CD4-positive, alpha-beta T cell treated with Interleukin-10 for 1 hour (primary cell): ENCODE measurements around the gene PTPRF.
"Not testable (repeated sequence)": the region's sequence is repeated elsewhere in the genome, so short reads cannot be mapped to it uniquely, and the experiment has no call there.

Source experiments
- DNase-seq: peaks from one replicate; pipeline ENCODE4 v3.0.0-alpha.2; 2020

The PTPRF gene

DNA sequence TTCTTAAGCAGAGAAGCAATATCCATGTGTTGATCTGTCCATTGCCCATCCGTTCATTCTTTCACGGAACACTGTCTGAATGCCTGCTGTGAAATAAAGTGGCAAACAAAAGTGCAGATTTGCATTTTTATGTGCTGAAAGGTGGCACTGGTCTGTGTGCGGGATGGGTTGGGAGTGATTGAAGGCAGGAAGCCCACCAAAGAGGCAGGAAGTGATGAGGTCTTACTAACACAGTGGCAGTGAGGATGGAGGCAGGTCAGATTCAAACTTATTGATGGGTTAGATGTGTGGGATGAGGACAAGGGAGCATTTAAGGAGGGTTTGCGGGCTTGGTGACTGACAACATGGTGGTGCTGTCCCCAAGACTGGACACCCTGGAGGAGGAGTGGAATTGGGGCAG, 8.3 kb downstream of the PTPRF start:
- no peak for DNase-seq

DNA sequence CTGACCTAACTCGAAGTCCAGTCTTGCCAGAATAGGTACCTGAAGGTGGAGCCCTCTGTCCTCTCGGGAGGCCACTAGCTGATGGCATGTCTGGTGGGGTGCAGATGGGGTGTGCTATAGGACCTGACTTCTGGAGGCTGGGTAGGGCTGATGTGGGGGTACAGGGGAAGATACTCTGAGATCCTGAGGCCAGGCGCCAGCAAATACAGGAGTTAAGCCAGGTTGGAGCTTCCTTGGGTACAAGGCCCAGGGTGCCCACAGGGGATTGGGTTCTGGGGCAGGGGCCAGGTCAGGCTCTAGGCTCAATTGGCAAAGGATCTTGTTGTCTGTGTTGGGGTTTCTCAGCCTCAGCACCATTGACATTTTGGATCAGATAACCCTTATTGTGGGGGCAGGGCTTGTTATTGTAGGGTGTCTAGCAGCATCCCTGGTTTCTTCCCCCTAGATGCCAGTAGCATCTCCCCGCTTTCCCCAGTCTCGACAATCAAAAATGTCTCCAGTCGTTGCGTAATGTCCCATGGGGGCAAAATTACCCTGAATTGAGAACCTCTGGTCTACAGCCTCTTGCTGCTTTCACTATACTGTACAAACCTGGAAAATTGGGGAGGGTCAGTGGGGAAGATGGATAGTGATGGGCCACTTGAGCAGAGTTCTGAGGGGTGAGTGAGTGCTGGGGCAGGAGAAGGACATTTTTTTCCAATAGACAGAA, 9.2 kb downstream of the PTPRF start:
- no peak for DNase-seq

DNA sequence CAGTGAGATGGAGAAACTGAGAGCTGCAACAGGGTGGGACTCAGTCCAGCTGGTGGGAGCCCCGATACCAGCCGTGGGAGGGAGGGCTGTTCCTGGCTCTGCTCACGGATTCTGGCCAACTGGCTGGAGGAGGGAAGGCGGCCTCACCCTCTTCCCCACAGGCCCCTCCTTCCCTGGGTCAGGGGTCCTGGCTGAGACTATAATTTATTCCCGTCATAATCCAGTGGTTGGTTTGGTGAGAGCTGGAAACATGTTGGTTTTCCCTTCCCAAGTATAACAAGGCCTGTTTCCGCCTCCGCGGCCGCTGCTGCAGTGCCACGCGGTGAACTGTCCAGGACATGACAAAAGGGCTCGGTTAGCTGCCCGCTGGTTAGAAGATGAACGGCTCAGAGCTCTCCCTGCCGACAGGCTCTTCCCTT, 10.0 kb downstream of the PTPRF start:
- no peak for DNase-seq

DNA sequence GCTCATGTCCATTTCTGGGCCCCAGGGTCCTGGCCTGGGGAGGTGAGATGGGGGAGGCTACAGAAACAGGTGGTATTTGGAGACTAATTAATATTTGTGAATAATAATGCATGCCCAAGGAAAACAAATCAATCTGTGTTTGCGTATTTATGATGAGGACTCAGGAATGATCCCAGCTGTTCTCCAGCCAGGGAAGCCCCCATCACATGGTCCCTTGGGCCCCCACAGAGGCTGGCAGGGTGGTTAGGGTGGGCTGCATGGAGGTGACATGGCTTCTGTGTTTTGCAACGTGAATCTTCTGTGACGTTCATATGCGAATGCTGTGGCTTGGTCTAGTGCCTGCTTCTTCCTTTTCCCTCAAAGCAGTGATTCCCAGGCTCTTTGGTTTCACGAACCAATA, 10.5 kb downstream of the PTPRF start:
- no peak for DNase-seq

DNA sequence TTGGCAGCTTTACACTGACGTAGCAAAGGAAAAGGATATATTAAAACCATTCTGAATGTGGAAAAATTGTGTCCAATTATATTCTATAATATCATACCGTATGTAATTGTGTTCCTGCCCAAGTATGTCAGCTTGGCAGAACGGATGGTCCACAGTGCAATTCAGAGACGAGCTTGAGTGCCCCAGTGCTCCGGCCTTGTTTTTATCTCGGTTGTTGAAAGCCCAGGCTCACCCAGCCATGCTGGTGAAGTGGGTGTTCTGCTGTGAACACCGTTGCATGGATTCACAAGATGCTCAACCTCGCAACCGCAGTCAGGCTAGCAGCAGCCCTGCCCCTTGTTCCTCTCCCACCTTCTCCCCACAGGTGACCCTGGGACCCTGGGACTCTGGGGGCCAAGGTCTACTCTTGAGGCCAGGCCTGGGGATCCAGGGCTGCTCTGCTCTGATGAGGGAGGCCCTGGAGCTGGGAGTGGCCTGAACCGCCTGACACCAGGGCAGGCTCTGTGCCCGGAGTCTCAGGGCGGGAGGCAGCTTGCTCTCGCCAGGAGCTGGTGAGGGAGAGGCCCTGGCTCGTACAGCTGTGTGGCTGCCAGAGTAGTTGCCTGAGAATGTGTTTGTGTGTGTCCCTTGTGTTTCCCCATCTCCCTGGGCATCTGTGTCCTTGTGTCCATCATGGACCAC, 11.2 kb downstream of the PTPRF start:
- DNase-seq: no peak

DNA sequence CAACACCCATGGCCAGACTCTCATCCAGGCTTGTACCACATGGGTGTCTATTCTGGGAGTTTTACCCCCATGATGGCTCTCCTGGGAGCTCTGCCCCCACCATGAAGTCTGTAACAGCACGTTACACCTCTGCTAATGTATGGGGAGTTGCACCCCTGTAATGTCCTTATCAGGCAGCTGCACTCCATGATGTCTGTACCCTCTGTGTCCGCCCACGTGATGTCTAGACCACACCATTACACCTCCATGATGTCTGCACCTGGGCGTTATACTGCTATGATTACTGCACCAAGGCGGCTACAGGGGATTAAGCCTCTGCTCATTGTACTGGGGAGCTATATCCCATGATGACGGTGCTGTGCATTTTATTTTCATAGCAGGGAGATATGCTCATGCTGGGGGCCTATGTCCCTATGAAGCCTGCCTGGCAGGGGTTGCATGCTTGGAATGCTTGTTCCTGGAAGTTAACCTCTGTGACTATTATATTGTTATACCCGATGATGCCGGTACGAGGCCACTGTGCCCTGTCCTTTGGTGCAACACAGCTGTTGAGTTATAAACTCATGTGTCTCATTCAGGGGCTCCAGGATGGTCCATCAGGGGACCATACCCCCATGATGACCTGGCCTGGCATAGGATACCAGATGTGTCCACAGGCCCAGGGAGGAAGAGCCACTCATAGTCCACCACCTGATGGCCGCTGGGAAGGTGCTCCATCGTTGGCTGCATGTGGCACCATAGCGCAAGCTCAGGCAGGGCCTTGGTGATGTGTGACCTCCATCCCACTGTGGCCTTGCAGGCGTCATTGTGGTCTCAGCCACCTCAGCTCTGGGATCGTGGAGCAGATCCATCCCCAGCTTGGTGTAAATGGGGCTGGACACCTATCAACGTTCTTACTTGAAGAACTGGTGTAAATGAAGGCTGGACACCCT, 12.1 kb downstream of the PTPRF start:
- DNase-seq: no peak

DNA sequence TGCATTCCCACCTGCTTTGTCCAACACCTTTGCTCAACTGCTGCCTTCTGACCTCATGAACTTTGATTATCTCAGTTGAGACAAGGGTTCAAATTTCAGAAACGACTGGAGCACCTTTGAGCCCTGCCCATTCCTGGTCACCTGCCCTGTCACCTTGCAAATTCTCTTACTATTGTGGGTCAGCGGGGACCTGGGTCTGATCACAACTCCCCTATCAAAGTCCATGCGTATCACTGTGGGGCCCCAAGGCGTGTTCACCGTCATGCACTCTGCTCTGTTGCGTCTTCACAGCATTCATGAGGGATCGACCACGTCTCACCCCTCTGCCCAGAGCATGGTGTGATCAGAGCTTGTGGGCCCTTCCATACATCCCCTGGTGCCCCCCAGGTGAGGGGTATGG, 12.9 kb downstream of the PTPRF start:
- no peak for DNase-seq

DNA sequence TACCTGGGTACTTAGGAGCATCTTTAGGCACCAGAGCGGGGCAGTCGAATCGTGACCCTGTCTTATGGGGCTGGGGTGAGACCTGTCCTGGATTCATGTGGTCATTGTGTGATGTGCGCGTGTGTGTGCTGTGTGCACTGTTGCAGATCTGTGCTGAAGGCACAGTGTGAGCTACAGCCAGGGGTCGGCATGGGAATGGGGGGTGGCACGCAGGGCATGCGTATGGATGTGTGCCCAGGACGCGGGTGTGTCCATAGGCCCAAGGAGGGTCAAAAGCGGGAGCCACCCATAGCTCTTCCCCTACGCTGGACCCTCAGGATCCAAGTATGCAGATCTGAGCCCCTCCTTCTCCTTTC, 14.6 kb downstream of the PTPRF start:
- DNase-seq: no peak

DNA sequence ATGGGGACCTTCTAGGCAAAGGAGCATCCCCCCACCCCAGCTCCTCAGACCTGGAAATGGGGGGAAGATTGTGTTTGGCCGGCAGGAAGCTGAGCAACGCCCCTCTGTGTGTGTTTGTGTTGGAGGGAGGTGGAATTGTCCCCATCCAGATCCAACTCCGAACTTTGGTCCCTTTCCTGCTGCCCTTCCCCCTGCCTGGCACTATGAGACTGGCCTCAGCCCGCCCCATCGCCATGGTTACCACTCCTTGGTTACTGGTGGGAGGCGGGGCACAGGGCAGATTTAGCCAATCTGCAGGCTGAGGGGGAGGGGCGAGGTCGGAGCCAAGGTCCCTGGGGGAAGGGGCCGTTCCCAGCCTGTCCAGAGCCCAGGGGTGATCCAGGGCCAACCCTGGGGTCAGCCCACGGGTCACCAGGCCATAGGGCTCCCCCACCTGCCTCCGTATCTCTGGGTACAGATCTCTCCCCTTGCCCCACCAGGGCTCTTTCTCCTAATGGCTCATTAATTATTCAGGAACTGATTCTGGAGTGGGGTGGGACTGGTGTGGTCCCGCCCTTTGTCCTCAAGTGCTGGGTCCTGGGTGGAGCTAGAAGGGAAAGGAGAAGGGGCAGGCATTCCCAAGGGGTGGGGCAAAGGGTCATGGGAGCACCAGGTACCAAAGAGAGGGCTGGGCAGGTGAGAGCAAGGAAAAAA, 15.2 kb downstream of the PTPRF start:
- DNase-seq: no peak

DNA sequence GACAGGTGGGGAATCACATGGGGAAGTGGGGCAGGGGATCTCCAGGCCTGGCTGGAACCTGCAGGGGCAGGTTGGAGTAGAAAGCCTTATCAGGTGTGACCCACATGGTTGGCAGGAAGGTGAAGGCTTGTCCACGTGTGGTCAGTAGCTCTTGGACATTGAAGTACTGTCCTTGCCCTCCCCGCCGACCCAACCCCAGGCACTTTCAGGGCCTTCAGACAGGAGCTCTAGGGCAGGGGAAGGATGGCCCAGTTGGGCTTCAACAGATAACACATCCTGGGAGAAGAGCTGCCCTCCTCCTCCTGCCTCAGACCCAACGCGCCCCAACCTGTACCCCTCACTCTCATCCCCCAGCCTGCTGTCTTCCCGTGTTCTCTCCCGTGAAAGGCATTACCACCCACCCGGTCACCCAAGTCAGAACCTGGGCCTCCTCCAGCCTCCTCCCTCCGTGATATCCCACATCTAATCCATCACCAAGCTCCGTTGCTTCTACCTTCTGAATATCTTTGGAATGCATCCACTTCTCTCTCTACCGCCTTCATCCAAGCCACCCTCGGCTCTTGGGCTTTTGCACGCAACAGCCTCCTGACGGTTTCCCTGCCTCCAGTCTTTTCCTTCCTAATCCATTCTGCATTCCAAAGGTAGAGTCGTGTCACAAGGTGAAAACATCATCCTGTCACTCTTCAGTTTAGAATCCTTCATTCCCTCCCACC, 15.9 kb downstream of the PTPRF start:
- DNase-seq: no peak

DNA sequence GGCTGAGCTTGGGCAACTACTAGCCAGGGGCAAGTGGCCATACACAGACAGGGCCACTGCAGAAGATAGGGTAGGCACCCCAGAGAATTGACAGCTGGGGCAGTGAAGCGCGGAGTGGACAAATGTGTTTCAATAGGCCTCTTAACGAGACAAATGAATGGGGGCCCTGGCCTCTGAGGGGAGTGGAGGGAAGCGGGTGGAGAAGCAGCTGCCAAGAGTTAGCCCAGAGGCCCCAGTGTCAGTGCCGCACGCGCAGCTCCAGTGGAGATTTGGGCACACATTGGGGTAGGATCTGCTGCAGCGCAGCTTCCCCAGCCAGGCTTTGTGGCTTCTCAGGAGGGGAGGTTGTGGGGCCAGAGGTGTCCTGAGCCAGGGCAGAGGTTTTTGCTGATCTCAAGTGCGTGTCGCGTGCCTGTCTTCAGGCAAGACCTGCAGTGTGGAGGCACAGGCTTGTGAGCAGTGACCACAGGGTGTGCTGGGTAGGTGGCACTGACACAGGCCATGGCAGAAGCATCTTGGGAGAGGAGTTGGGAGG, 16.9 kb downstream of the PTPRF start:
- DNase-seq: no peak

DNA sequence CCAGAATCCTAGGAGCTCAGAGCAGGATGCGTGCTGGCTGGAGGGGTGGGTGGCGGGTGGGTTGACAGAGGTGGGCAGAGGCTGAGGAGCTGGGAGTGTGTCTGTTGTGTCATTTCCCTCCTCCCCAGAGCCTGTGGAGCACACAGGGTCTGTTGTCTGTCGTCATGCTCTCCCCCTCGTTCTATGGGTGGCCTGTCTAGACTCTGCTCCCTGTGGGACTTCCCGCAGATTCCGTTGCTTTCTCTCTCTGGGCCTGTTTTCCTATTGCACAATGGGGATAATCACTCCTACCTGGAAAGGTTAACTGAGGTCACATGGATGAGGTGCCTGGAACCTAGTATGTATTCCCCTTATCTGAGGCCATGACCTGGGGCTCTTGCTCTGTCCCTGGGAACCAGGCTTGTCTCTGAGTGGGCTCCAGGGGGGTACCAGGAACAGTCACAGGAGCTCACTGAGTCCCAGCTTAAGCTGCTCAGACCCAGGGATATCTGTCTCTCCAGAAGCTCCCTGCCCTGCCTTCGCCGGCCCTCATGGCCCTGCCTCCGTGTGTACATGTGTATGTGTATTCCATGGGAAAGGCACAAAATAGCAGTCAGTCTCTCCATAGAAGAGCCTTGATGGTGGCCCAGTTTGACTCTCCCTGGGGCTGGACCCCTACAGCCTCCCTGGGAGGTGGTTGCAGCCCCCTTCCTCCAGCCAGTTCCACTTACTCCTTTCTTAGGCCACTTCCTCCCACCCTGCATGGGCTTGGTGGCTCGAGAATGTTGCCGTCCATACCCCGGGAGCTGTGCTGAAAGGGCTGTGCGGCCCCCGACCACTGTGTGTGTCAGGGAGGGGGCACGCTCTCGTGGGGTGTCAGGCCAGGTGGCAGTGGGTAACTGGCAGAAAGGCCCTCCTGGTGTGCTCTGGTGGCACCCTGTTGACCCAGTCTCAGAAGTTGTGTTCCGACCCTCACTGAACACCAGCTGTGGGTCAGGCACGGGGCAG, 17.9 kb downstream of the PTPRF start:
- no peak for DNase-seq

DNA sequence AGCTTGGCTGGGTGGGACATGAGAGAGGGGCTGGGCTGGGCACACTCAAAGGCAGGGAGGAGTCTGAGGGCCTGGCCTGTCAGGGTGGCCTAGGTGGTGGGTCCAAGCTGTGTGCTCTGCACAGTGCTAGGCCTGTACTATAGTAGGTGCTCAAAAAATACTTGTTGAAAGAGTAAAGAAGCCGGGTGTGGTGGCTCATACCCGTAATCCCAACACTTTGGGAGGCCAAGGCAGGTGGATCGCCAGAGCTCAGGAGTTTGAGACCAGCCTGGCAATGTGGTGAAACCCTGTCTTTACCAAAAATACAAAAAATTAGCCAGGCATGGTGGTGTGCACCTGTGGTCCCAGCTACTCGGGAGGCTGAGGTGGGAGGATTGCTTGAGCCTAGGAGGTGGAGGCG, 18.7 kb downstream of the PTPRF start:
- not testable (repeated sequence) for DNase-seq

DNA sequence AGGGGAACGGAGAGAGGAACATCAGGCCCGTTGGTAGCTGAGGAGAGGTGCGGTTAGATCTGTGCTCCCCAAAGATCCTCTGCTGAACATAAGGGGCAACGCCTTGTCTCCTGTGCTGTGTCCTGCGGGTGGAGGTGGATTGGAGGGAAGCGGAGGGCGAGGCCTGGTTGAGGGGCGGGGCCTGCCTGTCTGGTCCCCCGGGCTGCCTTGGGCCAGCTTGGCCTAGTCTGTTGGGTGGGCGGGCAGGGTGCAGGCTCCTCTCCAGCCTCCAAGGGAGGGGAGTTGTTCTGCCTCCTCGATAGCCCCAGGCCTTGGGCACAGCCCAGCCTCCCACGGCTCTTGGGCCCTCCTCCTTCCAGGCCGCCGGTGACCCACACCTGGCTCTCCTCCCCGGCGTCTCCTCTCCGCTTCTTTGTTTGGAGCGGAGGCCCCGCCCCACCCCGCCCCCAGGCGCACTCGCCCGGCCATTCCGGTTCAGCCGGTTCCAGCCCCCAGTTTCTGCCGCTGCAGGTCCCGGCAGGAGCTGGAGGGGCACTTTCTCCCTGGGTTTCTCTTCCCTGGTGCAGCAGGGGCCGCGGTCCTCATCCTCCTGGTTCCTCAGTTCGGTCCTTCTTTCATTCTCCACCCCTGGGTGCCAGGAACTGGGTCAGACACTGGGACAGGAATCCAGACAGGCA, 19.4 kb downstream of the PTPRF start:
- DNase-seq: no peak

DNA sequence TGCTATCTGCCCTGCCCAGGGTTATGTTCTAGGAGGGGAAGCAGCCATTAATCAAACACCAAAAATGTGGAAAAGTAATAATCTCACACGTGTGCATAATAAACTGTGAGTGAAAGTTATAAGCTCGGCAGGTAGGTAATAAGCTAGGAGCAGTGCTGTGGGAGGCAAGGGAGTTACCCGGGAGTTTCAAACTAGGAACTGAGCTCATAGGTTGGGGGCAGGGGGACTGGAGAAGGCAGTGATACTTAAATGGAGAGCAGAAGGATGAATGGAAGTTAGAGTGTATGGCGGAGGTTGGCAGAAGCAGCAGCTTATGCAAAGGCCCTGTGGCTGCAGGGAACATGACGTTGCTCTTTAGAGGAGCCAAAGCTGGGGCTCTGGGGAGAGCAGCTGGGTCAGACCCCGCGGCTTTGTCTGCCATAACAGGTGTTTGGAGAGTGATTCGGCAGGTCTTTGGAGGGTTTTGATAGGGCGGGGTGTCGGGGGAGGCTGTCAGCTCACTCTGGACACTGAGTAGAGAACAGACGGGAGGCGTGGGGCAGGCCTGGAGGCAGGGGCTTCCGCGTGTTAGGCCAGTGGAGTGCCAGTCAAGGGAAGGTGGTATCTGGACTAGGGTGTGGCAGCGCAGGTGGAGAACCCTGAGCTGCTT, 20.0 kb downstream of the PTPRF start:
- DNase-seq: no peak

DNA sequence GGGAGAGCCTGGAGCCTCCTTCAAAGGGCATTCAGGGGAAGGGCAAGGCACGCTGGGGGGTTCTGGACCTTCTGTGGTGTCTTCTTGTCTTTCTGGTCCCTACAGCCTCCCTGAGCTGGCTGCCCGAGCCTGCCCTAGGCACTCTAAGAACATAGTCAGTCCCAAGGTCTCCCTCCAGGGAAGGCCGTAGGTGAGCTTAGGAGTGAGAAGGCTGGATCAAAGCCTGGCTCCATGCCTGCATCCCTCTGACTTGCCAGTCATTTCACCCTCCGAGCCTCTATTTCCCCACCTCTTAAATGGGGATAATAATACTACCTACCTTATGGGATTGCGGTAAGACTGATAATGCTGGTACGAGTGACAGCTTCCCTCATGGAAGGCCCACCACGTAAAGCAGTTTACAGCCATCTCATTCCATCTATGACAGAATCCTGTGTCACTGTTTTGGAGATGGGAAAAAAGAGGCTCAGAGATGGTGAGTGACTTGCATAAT, 20.8 kb downstream of the PTPRF start:
- DNase-seq: no peak

DNA sequence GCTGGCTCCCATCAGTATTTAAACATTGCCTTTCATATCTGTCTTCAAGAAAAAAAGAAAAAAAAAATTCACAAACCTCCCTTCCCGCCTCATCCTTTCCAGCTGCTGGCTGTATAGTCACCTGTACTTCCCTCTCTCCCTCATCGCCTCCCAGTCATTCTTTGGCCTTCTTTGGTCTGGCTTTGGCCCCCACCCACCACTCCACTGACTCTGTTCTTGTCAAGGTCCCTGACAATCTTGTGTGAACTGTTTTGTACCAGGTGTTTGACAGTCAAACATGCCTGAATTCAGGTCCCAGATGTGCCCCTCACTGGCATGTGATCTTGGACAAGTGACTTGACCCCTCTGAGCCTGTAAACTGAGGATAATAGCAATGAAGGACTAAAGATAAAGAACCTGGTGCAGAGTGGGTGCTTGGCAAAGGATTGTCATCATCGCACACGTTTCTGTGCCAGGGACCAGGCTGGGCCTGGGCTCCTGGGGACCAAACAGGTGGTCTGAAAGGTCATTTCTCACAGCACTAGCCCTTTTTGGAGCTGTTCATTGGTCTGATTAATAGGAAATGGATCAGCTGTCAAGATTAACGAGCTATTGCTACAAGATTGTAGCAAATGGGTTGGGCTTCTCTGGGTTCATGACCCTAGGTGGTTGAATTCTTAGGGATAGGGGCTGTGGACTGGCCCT, 21.5 kb downstream of the PTPRF start:
- no peak for DNase-seq

DNA sequence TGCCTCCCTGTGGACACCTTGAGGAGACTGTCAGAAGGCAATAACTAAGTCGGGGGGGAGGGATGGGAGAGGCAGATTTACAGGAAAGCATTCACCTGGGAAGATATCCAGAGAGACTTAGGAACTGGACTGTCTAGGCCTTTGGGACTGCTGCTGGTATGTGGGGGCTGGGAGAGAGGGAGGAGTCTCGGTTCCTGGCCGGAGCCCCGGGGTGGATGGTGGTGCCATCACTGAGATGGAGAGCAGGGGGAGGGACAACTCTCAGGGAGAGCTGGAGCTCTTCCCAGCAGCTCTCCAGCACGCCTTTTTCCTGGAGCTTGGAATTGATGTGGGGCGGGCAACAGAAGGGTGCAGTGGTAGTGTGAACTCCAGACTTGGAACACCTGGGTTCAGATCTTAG, 22.1 kb downstream of the PTPRF start:
- DNase-seq: no peak

DNA sequence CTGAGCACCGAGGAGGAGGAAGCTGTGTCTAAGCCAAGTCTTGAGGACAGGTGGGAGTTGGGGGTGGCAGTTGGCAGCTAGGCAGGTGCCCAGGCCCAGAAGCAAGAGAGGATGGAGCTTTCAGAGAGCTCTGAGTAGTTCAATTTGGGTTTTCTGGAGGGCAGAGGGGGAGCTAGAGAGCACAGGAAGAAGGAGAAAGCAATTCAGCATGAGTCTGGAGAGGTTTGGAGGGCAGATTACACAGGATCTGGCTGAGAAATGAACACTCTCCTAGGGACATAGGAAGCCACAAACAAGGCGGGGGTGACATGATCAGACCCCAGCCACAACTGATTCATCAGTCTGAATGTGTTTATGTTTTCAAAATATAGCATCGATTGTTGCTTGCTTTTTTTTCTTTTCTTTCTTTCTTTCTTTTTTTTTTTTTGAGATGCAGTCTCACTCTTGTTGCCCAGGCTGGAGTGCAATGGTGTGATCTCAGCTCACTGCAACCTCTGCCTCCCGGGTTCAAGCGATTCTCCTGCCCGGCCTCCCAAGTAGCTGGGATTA, 23.8 kb downstream of the PTPRF start:
- DNase-seq: peak; percentile 19
